A673 (cell line): ENCODE data around the gene SRSF2. TPM values are rescaled to one million over a fixed set of nuclear protein-coding genes. Genes with fewer than 3 reads are reported as not detected.

Experiments used
- BruUV-seq: library from RNA; stranded (reverse); fragments of 400-500 nt; replicated peaks from 2 replicates; lab custom pipeline; 2021; lab: Mats Ljungman, UMichigan
- CTCF ChIA-PET: fragments of 300-600 bp; sonication (Branson Sonifier 250); formaldehyde crosslinking; loops from one replicate; lab custom pipeline; 2022; ENCODE audit warnings: antibody characterized with exemption; lab: Charles Lee
- POLR2A ChIA-PET: fragments of 300-600 bp; sonication (Branson Sonifier 250); formaldehyde crosslinking; loops from one replicate; lab custom pipeline; 2022; ENCODE audit warnings: antibody characterized with exemption; ENCODE audit not compliant: low non-redundant PET; lab: Charles Lee
- DNase-seq: peaks from one replicate; pipeline ENCODE4 v3.0.0-alpha.2; 2015; ENCODE audit warnings: low spot score
- H3K27ac ChIP-seq: fragments of 200-600 bp; sonication (generic); 2 replicates; pipeline ENCODE4 v1.5.1; 2016; ENCODE audit warnings: mixed run types, low read depth, mild to moderate bottlenecking, mixed read lengths, antibody characterized with exemption, low read length; ENCODE audit not compliant: poor library complexity, severe bottlenecking
- H3K27me3 ChIP-seq: fragments of 200-600 bp; sonication (generic); replicated peaks from 2 replicates; pipeline ENCODE4 v1.6.1; 2017; ENCODE audit warnings: mixed run types, low read depth, mild to moderate bottlenecking, mixed read lengths, antibody characterized with exemption, low read length; ENCODE audit not compliant: insufficient read depth, poor library complexity
- H3K36me3 ChIP-seq: fragments of 200-600 bp; sonication (generic); 2 replicates; pipeline ENCODE4 v1.6.1; 2016; ENCODE audit warnings: mixed run types, mild to moderate bottlenecking, mixed read lengths, antibody characterized with exemption, low read length; ENCODE audit not compliant: insufficient read depth, poor library complexity, severe bottlenecking
- H3K4me1 ChIP-seq: fragments of 200-600 bp; sonication (generic); 2 replicates; pipeline ENCODE4 v1.6.1; 2017; ENCODE audit warnings: mixed run types, mild to moderate bottlenecking, mixed read lengths, antibody characterized with exemption, low read length; ENCODE audit not compliant: insufficient read depth, poor library complexity, severe bottlenecking
- H3K4me3 ChIP-seq: fragments of 200-600 bp; sonication (generic); 2 replicates; pipeline ENCODE4 v1.5.1; 2016; ENCODE audit warnings: low read depth, mixed run types, mild to moderate bottlenecking, mixed read lengths, low read length; ENCODE audit not compliant: poor library complexity, severe bottlenecking
- H3K9me3 ChIP-seq: fragments of 200-600 bp; sonication (generic); 2 replicates; pipeline ENCODE4 v1.6.1; 2016; ENCODE audit warnings: mixed run types, low read depth, mild to moderate bottlenecking, mixed read lengths, antibody characterized with exemption, low read length; ENCODE audit not compliant: poor library complexity, severe bottlenecking
- CTCF ChIP-seq: fragments of 300-800, 200-600 bp; sonication (generic); conservative IDR thresholded peaks from 2 replicates; pipeline ENCODE4 v1.5.1; 2017; ENCODE audit warnings: low read depth, mild to moderate bottlenecking, antibody characterized with exemption, low read length, moderate library complexity, mixed read lengths
- EZH2 ChIP-seq: fragments of 200-600 bp; sonication (generic); IDR thresholded peaks from 2 replicates; pipeline ENCODE4 v1.6.1; 2017; ENCODE audit warnings: borderline replicate concordance, low read depth, mild to moderate bottlenecking, mixed read lengths, antibody characterized with exemption, low read length; ENCODE audit not compliant: poor library complexity, severe bottlenecking
- intact Hi-C: fragments of 100-400 bp; cut with micrococcal nuclease; formaldehyde crosslinking; loops from one replicate; pipeline ENCODE4 v1.10.0; 2022; ENCODE audit not compliant: unreplicated experiment
- total RNA-seq: library from RNA; stranded (reverse); gene quantifications from 2 replicates; pipeline ENCODE4 v1.2.3, GENCODE V29; 2021

The SRSF2 gene
- total RNA-seq, 1 experiment from 2014 or later, result 406 TPM

DNA sequence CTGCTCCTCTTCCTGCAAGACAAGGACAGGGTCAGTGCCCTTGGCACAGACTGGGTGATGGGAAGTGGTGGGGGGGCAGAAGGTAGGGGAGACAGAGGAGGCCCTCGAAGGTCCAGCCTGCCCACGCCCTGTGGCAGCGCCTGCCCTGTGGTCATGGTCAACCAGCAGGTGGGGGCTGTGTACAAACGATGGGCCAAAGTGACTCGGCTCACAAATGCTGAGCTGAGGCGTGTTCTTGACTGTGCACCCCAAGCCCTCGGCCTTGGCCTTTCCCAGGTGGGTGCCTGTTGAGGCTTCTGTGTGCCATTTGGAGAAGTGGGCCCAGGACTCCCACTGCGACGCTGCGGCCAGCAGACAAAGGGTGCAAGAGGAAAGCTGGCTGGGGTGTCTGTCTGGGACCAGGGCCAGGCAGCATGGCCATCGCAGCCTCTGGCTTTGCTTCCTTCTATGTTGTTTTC lies 48.9 kb downstream of the SRSF2 start:
- DNase-seq, result no peak
- Histone ChIP-seq H3K27ac (no peak overlapping the region), H3K9me3 (no peaks in the 10 kb centered on the region), H3K4me1 (no peaks in the 10 kb centered on the region), H3K36me3 (peaks cover 3% of the 10 kb centered on the region), H3K4me3 (no peak overlapping the region), H3K27me3 (no peaks in the 10 kb centered on the region)
- ChIA-PET POLR2A (no interaction called here), CTCF (interaction anchor here (0.6 kb wide), 1 partner anchor 9 kb away, joined by 9 read pairs; no protein-coding TSS in a partner anchor)
- intact Hi-C loops, result no loop called here
- no TSS peak for BruUV-seq
- TF ChIP-seq EZH2 (no peak), CTCF (no peak)

DNA sequence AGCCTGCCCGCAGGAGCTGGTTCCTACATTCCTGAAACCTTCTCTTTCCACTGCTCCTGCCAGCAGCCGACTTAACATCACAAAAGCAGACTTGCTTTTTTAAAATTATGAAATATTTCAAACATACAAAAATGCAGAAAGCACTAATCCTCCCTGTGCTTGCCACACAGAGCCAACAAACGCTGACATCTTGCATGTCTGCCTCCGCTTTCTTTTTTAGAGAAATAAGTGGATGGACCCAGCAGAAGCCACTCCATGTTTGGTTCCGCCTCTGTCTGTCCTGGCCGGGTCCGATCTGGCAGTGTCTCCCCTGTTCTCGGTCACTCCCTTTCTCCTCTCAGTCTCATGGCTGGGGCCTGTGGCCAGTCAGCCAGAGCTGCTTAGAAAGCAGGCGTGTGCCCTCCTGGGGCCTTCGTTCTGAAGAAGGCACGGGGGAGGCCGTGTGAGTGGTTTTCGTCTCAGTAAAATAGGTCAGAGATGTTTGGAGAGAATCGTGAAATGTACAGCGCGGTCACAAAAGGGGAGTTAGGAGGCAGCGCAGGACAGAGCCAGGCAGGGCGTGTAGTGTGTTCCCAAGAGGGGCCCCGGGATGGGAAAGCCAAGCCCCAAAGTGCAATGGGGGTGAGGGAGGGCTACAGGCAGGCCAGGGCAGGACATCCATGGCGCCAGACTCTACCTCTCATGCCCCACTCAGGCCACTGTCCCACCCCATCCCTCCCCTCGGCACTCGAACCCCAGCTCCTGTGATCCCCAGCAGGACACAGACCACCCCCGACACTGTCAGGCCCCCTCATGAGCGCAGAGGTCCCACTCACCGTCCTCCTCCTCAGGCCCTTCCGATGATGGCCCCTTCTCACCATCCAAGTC lies 49.6 kb downstream of the SRSF2 start:
- H3K4me1 ChIP-seq, result no peaks in the 10 kb centered on the region
- H3K27me3 ChIP-seq, result no peaks in the 10 kb centered on the region
- BruUV-seq, result no TSS peak
- intact Hi-C loops, result no loop called here
- no peak overlapping the region for H3K4me3 ChIP-seq
- H3K27ac ChIP-seq, result no peak overlapping the region
- no peaks in the 10 kb centered on the region for H3K9me3 ChIP-seq
- H3K36me3 ChIP-seq, result peaks cover 6% of the 10 kb centered on the region
- TF ChIP-seq EZH2, result no peak
- DNase-seq, result no peak
- CTCF ChIA-PET, result no interaction called here
- POLR2A ChIA-PET, result no interaction called here

- Histone ChIP-seq H3K4me3 (no peak overlapping the region), H3K36me3 (peaks cover 6% of the 10 kb centered on the region), H3K9me3 (no peaks in the 10 kb centered on the region), H3K27ac (no peak overlapping the region), H3K27me3 (no peaks in the 10 kb centered on the region), H3K4me1 (no peaks in the 10 kb centered on the region)
- no peak for TF ChIP-seq CTCF
- no peak for TF ChIP-seq EZH2
- intact Hi-C loops, result no loop called here
- BruUV-seq, result no TSS peak
- ChIA-PET POLR2A (no interaction called here), CTCF (no interaction called here)
- DNase-seq, result no peak
Observed at GRCh38 chr17:76686538-76687297, 50.4 kb downstream of the SRSF2 start.
